ENCODE results near the gene E2F4. TPM values are rescaled to one million over a fixed set of nuclear protein-coding genes. Genes with fewer than 3 reads are reported as not detected.

Gene E2F4
- total and polyA plus RNA-seq, 2 donors (not counting 1 experiment from before 2014, with no cell fraction given): 42.4 to 59.9 TPM

- H2AFZ ChIP-seq (ENCODE audit: low read length): no peak overlapping the region
- H3K9ac ChIP-seq (ENCODE audit: insufficient read depth, low read length): no peak overlapping the region
- H3K27ac ChIP-seq (ENCODE audit: insufficient read depth, low read length): no peak overlapping the region
- H3K9me3 ChIP-seq (ENCODE audit: control insufficient read depth, insufficient read depth, low read depth, low read length): no peaks in the 10 kb centered on the region
- TF ChIP-seq CTCF (conservative IDR thresholded peaks at IDR 0.05 in 1 of 2, IDR thresholded peaks at IDR 0.05 in 1 of 2; ENCODE audit: low read depth in 1 of 2, low read length in 2 of 2): no peak
- peak; percentile 23 for TF ChIP-seq EZH2 (IDR thresholded peaks at IDR 0.05; ENCODE audit: low read length, missing control alignments)
- peak in 1 of 2 donors; percentile 15 for DNase-seq (ENCODE audit: low read depth in 2 of 2)
- H4K20me1 ChIP-seq (ENCODE audit: control insufficient read depth, extremely low read depth, insufficient read depth, low read length): no peaks in the 10 kb centered on the region
- peaks cover 2% of the 10 kb centered on the region for H3K27me3 ChIP-seq (ENCODE audit: control insufficient read depth, insufficient read depth, low read length)
- peaks cover 3% of the 10 kb centered on the region for H3K36me3 ChIP-seq (ENCODE audit: control insufficient read depth, insufficient read depth, low read length)
- peak overlapping the region in 1 of 4 experiments; percentile 48 for H3K4me3 ChIP-seq (replicated peaks in 1 of 4; ENCODE audit: control extremely low read depth in 1 of 4, insufficient read depth in 1 of 4, low read depth in 3 of 4, low read length in 4 of 4)
- peaks cover 12% of the 10 kb centered on the region for H3K4me1 ChIP-seq (ENCODE audit: control insufficient read depth, extremely low read depth, insufficient read depth, low read length)
- no peaks in the 10 kb centered on the region for H3K79me2 ChIP-seq (ENCODE audit: control insufficient read depth, insufficient read depth, low read length)
- no peak overlapping the region for H3K4me2 ChIP-seq (ENCODE audit: extremely low read depth, insufficient read depth, low read length)
Observed at GRCh38 chr16:67165121-67166078, 26.6 kb upstream of the E2F4 start.

- Histone ChIP-seq H3K4me3 (replicated peaks in 1 of 4; ENCODE audit: control extremely low read depth in 1 of 4, insufficient read depth in 1 of 4, low read depth in 3 of 4, low read length in 4 of 4) (no peak overlapping the region), H3K4me1 (ENCODE audit: control insufficient read depth, extremely low read depth, insufficient read depth, low read length) (peaks cover 17% of the 10 kb centered on the region), H4K20me1 (ENCODE audit: control insufficient read depth, extremely low read depth, insufficient read depth, low read length) (no peaks in the 10 kb centered on the region), H3K27ac (ENCODE audit: insufficient read depth, low read length) (no peak overlapping the region), H3K9me3 (ENCODE audit: control insufficient read depth, insufficient read depth, low read depth, low read length) (no peaks in the 10 kb centered on the region), H3K36me3 (ENCODE audit: control insufficient read depth, insufficient read depth, low read length) (peaks cover 3% of the 10 kb centered on the region), H3K27me3 (ENCODE audit: control insufficient read depth, insufficient read depth, low read length) (peaks cover 2% of the 10 kb centered on the region), H3K4me2 (ENCODE audit: extremely low read depth, insufficient read depth, low read length) (no peak overlapping the region), H3K79me2 (ENCODE audit: control insufficient read depth, insufficient read depth, low read length) (no peaks in the 10 kb centered on the region), H2AFZ (ENCODE audit: low read length) (no peak overlapping the region), H3K9ac (ENCODE audit: insufficient read depth, low read length) (no peak overlapping the region)
- no peak for TF ChIP-seq CTCF (conservative IDR thresholded peaks at IDR 0.05 in 1 of 2, IDR thresholded peaks at IDR 0.05 in 1 of 2; ENCODE audit: low read depth in 1 of 2, low read length in 2 of 2)
- peak; percentile 12 for TF ChIP-seq EZH2 (IDR thresholded peaks at IDR 0.05; ENCODE audit: low read length, missing control alignments)
- no peak for DNase-seq (ENCODE audit: low read depth in 2 of 2)
Observed at GRCh38 chr16:67166110-67166547, 25.8 kb upstream of the E2F4 start.

- H3K4me1 ChIP-seq (ENCODE audit: control insufficient read depth, extremely low read depth, insufficient read depth, low read length): peaks cover 16% of the 10 kb centered on the region
- no peak for TF ChIP-seq EZH2 (IDR thresholded peaks at IDR 0.05; ENCODE audit: low read length, missing control alignments)
- no peak for TF ChIP-seq CTCF (conservative IDR thresholded peaks at IDR 0.05 in 1 of 2, IDR thresholded peaks at IDR 0.05 in 1 of 2; ENCODE audit: low read depth in 1 of 2, low read length in 2 of 2)
- H3K4me2 ChIP-seq (ENCODE audit: extremely low read depth, insufficient read depth, low read length): no peak overlapping the region
- H4K20me1 ChIP-seq (ENCODE audit: control insufficient read depth, extremely low read depth, insufficient read depth, low read length): no peaks in the 10 kb centered on the region
- H3K79me2 ChIP-seq (ENCODE audit: control insufficient read depth, insufficient read depth, low read length): no peaks in the 10 kb centered on the region
- no peak overlapping the region for H3K27ac ChIP-seq (ENCODE audit: insufficient read depth, low read length)
- peaks cover 2% of the 10 kb centered on the region for H3K27me3 ChIP-seq (ENCODE audit: control insufficient read depth, insufficient read depth, low read length)
- DNase-seq (ENCODE audit: low read depth in 2 of 2): no peak
- H3K9me3 ChIP-seq (ENCODE audit: control insufficient read depth, insufficient read depth, low read depth, low read length): no peaks in the 10 kb centered on the region
- H3K36me3 ChIP-seq (ENCODE audit: control insufficient read depth, insufficient read depth, low read length): no peaks in the 10 kb centered on the region
- no peak overlapping the region for H3K9ac ChIP-seq (ENCODE audit: insufficient read depth, low read length)
- no peak overlapping the region for H2AFZ ChIP-seq (ENCODE audit: low read length)
- H3K4me3 ChIP-seq (replicated peaks in 1 of 4; ENCODE audit: control extremely low read depth in 1 of 4, insufficient read depth in 1 of 4, low read depth in 3 of 4, low read length in 4 of 4): no peak overlapping the region
Observed at GRCh38 chr16:67166598-67167168, 25.3 kb upstream of the E2F4 start.
